Right atrium auricular region (tissue), 2 donors: ENCODE results near the gene NELL1. TPM values are rescaled to one million over a fixed set of nuclear protein-coding genes. Genes with fewer than 3 reads are reported as not detected.

Experiments
- DNase-seq: peaks from one replicate; pipeline ENCODE4 v3.0.0-alpha.2; 2019; ENCODE audit warnings: low spot score
- H3K27ac ChIP-seq, 2 donors: fragments of 200-600 bp; sonication (generic); 1 replicate in 1 of 2; 2 replicates in 1 of 2; pipeline ENCODE4 v1.5.1; 2016 to 2019
- H3K27me3 ChIP-seq, 2 donors: fragments of 200-600 bp; sonication (generic); one replicate each; pipeline versions ENCODE4 v1.5.1 to v1.6.0; 2017 to 2019
- H3K36me3 ChIP-seq: fragments of 200-600 bp; sonication (generic); one replicate; pipeline ENCODE4 v1.5.1; 2016
- H3K4me1 ChIP-seq, 2 donors: fragments of 200-600 bp; sonication (generic); one replicate each; pipeline versions ENCODE4 v1.5.1 to v1.6.0; 2017 to 2019
- H3K4me3 ChIP-seq, 2 donors: fragments of 200-600 bp; sonication (generic); 1 replicate in 1 of 2; 2 replicates in 1 of 2; pipeline ENCODE4 v1.5.1; 2017 to 2019; ENCODE audit warnings: mild to moderate bottlenecking in 1 of 2, moderate library complexity in 1 of 2
- H3K9me3 ChIP-seq, 2 donors: fragments of 200-600 bp; sonication (generic); one replicate each; pipeline ENCODE4 v1.5.1; 2019
- CTCF ChIP-seq, 2 donors: fragments of 200-600 bp; sonication (generic); IDR thresholded peaks; one replicate each; pipeline ENCODE4 v1.5.1; 2019; ENCODE audit warnings: antibody characterized with exemption in 2 of 2
- total RNA-seq, 2 donors: library from RNA; depleted of rRNA; stranded (reverse); fragments of >200 nt; gene quantifications; one replicate each; pipeline ENCODE4 v1.1.0, GENCODE V29; 2016

Gene NELL1
- total RNA-seq, 2 donors from 2014 or later = not detected

GRCh38 chr11:21343204-21343603, 673.8 kb downstream of the NELL1 start:
- Histone ChIP-seq H3K4me3 (no peak overlapping the region), H3K4me1 (no peaks in the 10 kb centered on the region), H3K27ac (no peak overlapping the region), H3K36me3 (no peaks in the 10 kb centered on the region), H3K27me3 (no peaks in the 10 kb centered on the region), H3K9me3 (no peaks in the 10 kb centered on the region)
- TF ChIP-seq CTCF (IDR thresholded peaks at IDR 0.05) = no peak
- no peak for DNase-seq

DNA sequence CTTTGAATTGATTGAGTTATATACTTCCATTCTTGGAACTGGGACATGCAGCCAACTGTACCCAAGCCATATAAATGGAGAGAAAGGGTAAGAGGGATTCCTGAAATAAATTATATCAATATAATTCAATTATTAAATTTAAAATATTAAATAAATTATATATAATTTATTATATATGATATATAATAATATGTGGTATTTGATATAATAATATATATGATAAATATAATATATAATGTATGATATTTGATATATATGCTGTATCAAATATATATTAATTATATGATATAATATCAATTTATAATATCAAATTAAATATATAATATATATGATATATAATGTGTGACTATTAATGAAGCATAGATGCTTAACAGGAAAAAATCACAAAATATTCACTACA, 677.0 kb downstream of the NELL1 start:
- TF ChIP-seq CTCF (IDR thresholded peaks at IDR 0.05) = no peak
- no peaks in the 10 kb centered on the region for H3K27me3 ChIP-seq
- H3K4me1 ChIP-seq = no peaks in the 10 kb centered on the region
- H3K9me3 ChIP-seq = no peaks in the 10 kb centered on the region
- no peak for DNase-seq
- H3K36me3 ChIP-seq = no peaks in the 10 kb centered on the region
- no peak overlapping the region for H3K4me3 ChIP-seq
- H3K27ac ChIP-seq = no peak overlapping the region

- Histone ChIP-seq H3K36me3 (no peaks in the 10 kb centered on the region), H3K4me3 (no peak overlapping the region), H3K4me1 (no peaks in the 10 kb centered on the region), H3K27me3 (no peaks in the 10 kb centered on the region), H3K27ac (no peak overlapping the region), H3K9me3 (no peaks in the 10 kb centered on the region)
- TF ChIP-seq CTCF (IDR thresholded peaks at IDR 0.05) = no peak
- no peak for DNase-seq
Observed at GRCh38 chr11:21350613-21351012, 681.2 kb downstream of the NELL1 start.

- no peaks in the 10 kb centered on the region for H3K9me3 ChIP-seq
- H3K36me3 ChIP-seq = no peaks in the 10 kb centered on the region
- no peak for DNase-seq
- no peak overlapping the region for H3K4me3 ChIP-seq
- no peak for TF ChIP-seq CTCF (IDR thresholded peaks at IDR 0.05)
- H3K27me3 ChIP-seq = no peaks in the 10 kb centered on the region
- no peak overlapping the region for H3K27ac ChIP-seq
- H3K4me1 ChIP-seq = no peaks in the 10 kb centered on the region
Observed at GRCh38 chr11:21353425-21353824, 684.0 kb downstream of the NELL1 start.

GRCh38 chr11:21364866-21365624, 695.7 kb downstream of the NELL1 start:
- no peak for TF ChIP-seq CTCF (IDR thresholded peaks at IDR 0.05)
- Histone ChIP-seq H3K27ac (no peak overlapping the region), H3K4me3 (no peak overlapping the region), H3K27me3 (no peaks in the 10 kb centered on the region), H3K9me3 (no peaks in the 10 kb centered on the region), H3K4me1 (no peaks in the 10 kb centered on the region), H3K36me3 (no peaks in the 10 kb centered on the region)
- DNase-seq = no peak

DNA sequence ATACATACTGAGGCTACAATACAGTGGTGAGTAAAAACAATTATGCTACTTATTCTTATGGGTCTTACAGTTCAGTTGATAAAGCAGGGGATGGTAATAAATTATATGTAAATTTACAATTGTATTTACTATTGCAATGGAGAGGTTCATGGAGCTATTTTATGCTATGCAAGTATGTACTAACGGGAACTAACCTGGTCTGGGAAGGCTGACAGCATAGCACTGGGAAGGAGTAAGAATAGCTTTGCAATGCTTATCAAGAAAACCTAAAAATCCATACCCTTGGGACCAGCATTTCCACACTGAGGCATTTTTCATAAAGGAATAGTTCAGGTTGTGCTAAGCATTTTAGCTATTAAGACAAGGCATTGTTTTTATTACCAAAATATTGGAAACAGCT, 700.6 kb downstream of the NELL1 start:
- Histone ChIP-seq H3K27ac (no peak overlapping the region), H3K27me3 (no peaks in the 10 kb centered on the region), H3K4me3 (no peak overlapping the region), H3K4me1 (no peaks in the 10 kb centered on the region), H3K36me3 (no peaks in the 10 kb centered on the region), H3K9me3 (no peaks in the 10 kb centered on the region)
- TF ChIP-seq CTCF (IDR thresholded peaks at IDR 0.05) = no peak
- no peak for DNase-seq
